Stimulated activated CD8-positive, alpha-beta memory T cell treated with anti-CD3 and anti-CD28 coated beads, Interleukin-2, amount 100 ng/mL, for 1 hour (primary cell): ENCODE measurements around the gene ZNF385D.

Source experiments
- DNase-seq, 2 donors: peaks; one replicate each; pipeline ENCODE4 v3.0.0-alpha.2; 2020; ENCODE audit warnings: low read depth in 2 of 2

The ZNF385D gene

DNA sequence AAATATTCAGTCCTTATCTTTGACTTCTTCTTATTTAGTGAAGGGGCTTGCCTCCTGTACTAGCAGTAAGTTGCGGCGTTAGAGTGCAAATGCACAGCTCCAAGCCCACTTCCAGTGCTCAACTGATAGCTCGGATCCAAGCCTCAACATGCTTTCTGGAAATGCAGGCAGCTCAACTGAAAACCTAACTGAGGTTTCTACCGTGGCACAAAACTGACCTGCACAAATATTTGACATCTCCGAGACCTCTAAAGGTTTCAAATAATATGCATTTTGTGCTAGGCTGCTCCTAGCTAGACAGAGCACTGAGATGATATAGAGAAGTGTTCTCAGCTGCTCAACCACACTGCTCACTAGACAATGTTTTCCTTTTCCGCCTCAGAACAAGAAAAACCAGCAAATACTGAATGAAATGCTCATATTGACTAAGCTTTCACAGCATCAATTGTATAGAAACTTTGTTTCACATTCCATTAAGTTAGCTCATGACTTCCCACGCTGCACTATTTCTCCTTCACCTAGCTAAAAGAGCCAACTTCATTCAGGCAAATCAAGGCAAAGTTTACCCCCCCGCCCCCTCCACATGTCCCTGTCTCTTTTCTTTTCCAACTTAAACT, 822 bp downstream of the ZNF385D start:
- DNase-seq: no peak

DNA sequence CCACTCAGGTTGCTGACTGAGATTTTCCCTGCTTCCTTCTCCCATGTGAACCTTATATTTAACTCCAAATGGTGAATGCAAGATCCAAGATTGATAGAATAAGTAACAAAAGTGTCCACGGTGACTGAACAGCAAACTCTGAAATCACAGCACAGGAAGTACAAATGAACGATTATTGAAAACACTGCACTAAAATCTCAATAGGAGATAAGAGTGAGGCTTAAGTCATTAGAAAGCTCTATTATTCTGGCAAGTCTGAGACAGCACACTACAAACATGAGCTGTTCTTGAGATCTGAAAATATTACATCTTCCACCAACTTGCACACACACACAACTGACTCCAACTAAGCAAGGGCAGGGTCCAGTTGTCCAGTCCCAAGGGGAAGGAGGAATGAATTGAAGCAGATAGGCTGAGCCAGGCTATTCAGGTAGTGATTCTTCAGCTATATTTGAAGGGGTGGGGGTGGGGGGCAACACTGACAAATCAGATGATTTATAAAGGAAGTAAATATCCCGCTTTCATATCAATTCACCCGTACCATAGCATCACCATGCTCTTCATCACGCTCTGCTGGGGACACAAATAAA, 2.9 kb downstream of the ZNF385D start:
- DNase-seq: no peak

DNA sequence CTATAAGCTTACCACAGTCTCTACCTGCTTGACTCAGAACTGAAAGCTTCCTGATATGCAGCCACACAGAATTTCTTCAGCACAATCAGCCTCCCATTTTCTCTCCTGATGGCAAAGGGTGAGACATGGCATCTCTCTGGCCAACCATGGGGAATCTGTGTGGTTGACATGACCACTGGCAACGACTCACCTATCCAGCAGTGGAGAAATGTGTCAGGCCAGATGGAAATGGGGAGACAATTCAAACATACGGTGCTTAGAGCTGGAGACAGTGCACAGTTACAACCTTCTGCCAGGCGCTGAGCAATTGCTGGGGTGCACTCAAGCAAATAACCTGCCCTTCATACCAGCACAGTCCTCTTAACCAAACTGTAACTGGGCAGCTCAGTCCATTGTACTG, 3.6 kb downstream of the ZNF385D start:
- no peak for DNase-seq

DNA sequence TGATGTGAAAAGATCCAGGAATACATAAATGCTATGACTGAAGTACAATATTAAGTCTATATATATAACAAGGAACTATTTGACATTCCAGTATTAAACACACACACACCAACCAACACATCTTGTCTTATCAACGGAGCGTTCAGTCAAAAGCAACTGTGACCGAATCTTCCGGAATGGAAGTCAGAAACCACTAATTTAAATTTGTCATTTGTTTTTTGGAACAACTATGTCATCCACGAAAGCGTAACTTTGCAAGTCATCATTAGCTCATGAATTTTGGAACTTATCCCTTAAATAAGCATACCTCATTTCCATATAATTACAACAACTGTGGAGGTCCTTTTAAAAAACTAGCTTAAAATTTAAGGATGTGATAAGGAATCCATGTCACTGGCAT, 5.0 kb downstream of the ZNF385D start:
- no peak for DNase-seq

DNA sequence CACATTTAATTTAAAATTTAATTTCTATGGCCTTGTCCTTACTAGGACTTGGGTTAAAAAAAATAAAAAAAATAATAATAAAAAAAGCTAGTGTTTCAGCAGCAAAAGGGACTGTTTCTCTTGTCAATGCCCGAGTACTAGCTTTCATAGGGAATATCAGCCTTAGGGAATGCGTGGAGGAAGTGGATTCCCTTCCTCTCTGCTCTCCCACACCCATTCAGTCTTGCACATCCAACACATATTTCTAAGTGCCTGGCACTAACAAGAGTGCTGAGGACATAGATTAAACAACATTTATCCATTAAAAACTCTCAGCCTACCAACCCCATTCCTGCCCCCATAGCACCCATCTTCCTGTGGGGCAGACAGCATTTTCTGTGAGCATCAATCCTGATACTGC, 6.2 kb downstream of the ZNF385D start:
- no peak for DNase-seq

DNA sequence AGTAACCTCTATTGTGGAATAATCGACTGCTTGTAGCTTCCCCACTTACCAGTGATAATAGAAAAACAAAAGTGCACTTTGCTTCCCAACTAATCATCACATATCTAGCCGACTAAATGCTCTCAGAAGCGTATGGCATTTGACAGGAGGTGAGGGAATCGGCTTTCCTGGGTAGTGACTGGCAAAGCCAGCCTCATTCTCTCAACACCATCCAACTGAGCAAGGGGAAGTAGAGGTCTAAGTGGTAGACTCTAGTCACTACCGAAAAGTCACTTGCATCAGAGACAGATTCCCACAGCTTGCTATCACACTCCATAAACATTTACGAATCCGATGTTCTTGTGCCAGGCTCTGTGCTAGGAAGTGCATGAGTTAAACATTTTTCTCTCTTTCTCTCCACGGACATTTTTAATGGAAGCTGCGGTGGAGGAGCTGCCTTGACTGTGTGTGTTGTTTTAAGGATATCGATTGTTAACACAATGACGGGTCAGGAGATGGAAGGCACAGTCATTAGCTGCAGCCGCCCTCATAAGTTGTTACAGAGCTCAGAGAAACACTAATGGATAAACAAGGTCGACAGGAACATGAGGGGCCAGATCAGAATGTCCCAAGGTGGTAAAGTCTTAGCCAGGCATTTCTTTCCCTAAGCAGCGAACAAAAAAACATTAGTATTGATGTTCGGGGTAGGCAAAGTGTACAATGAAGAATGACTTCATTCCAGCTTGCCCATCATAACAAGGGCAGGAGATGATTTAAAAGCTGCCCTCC, 11.9 kb downstream of the ZNF385D start:
- DNase-seq: no peak

DNA sequence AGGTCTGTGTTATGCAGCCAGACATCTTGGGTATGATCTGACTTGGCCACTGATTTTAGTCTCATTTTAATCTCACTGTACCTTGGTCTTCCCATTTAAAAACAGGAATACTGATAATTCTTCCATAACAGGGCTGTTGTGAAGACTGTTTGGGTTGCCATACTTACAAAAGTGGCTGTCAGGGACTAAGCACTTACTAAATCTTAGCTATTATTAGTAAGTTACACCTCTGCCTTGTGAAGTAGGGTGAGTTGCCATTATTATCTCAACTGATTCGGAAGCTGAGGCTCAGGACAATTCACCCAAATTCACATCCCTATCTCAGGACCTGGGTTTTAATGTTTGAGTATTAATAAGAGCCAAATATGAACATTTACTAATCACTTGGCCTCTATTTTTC, 12.7 kb downstream of the ZNF385D start:
- no peak for DNase-seq

DNA sequence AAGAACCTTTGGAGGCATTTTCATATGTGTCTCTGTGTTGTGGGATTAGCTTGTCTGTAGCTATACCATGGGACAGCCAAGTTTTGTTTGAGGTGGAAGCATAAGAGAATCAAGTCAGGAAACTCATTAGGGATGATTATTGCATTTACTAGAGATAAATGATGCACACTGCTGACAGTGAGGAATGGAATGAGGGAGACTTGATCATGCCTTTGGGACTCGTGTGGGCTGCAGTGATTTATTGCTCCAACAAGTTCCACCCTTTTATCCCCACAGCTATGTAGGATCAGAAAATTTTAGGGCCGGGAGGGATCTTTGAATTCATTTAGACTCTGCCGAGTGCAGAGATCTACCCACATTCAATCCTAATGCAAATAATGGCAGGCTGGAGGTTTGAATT, 16.3 kb downstream of the ZNF385D start:
- DNase-seq: no peak

DNA sequence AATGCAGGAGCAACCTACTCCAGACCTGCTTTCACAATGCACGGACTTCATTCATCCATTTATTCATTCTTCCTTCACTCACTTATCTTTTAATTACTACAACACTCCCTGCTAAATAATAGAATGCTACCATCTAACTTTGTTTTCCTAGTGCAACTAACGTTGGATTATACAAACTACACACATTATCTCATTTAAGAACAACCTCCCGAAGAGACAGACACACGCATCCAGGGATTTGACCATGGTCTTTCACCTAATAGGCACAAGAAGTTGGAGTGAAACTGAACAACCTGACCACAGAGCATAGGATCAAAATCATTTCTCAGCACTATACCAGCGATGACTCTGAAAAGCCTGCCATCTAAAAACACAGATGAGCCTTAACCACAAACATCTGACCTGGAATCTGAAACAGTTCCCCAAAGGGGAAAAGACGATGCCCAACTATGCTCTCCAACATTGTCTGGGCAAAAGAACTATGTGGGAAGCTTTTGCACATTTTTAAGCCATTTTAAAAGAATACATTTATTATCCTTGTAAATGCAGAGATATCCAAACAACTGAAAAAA, 21.0 kb downstream of the ZNF385D start:
- DNase-seq: no peak

DNA sequence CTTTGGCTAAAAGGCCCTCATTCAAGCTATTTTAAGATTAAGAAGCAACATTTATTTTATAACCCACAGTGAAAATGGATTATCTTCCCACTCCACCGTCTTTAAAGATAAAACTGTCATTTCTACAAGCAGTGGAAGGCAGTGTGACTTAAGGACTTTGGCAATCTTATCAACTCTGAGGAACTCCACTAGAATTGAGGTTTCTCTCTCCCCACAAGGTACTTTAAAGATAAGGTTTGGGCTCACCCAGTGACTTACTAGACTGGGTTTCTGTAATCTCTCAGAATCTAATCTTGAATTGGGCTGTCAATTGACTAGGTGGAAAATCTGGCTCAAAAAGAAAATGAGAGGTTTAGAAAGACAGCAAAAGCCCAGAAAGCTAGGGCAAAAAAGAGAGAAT, 21.7 kb downstream of the ZNF385D start:
- no peak for DNase-seq

DNA sequence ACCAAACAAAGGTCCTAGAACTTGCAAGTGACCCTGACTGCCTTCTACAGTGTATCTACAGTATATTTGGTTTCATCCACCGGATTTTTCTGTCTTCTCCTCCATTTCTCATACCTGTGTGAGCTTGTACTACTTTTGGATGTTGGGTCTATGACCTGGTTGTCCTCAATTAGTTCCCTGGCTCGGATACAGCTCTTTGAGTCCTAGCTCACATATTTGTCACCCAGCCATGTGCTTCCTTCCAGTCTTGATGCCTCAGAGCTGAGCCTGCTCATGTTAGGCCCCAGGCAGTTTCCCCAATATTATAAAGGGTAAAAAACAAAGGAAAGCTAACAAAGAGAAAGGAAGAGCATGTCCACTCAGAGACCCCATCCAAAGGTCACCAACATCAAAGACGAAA, 28.2 kb downstream of the ZNF385D start:
- DNase-seq: no peak

DNA sequence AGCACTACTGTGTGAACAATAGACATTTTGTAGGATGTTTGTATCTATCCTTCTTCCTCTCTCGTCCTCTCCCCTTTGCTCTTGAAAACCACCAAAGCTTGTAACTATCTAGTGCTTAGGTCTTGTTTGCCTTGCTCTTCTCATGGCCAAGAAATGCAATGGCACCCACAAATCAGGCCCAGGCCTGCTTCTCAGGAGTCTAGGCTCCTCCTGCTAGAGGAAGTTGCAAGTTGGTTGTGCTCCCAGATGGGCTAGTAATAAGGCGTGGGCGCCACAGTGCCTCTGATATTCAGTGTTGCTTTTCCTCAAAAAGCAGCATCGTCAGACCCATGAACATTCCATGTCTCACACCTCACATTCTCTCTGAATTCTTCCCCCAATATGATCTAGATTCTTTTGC, 28.7 kb downstream of the ZNF385D start:
- DNase-seq: no peak

DNA sequence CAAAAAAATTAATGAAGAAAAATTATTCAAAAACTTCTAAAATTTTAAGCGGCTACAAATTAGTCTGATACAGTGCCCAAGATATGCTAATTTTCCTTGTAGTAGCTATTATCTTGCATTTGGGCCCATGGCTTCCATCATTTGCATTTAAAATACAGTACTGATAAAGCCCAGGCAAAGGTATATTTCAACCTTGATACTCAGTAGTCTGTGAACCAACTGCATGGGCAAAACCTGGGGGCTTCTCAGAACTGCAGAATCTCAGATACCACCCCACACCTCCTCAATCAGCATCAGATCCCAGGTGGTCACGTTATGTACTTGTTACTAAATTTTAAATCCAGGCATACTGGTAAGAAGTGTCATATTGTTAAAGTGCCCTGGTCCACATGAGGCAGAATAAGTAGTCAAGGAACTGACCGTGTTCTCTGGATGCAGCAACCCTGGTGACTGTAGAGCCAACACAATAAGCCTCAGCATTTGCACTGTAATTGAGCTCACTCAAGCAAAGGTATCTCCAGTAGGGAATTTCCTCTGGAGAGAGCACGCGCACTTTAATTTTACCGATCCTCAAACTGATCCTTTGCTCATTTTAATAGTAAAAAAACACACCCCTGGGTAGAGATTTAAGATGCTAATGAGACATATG, 31.9 kb downstream of the ZNF385D start:
- DNase-seq: no peak

DNA sequence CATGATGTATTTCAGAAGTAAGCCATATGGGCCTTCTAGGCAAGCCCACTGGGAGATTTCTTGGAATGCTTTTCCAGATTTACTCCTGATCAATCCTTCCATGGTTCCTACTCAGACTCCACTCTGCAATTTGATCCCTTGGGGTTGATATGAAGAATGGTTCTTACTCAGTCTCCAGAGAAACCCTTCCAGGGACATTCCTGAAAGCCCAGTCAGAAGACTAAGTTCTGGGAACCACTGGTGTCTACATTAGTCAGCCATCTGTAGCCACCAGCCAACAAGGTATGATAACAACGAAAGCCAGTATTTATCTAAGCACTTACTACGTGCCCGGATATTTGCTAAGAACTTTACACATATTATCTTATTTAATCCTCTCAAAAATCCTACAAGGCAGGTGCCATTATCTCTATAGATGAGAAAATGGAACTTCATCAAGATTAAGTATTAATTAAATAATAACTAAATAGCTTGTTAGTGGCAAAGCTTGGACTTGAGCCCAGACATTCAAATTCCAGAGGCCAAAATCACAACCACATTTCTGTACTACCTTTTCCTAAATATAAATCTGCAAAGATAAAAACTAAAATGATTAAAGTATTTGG, 32.7 kb downstream of the ZNF385D start:
- no peak for DNase-seq

DNA sequence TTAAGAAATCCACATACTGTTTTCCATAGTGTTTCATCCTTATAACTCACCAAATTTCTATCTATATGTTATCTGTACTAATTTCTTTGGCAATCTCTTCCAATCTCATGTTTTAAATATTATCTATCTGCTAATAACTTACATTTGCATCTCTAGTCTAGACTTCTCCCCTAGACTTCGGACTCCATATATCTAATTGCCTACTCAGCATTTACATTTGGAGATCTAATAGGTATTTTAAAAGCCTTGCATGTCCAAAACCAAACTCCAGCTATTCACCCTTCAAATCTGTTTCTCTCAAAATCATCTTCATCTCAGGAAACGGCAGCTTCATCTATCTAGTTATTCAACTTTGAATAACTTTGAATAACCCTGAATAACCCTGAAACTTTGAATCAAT, 35.3 kb downstream of the ZNF385D start:
- DNase-seq: no peak

DNA sequence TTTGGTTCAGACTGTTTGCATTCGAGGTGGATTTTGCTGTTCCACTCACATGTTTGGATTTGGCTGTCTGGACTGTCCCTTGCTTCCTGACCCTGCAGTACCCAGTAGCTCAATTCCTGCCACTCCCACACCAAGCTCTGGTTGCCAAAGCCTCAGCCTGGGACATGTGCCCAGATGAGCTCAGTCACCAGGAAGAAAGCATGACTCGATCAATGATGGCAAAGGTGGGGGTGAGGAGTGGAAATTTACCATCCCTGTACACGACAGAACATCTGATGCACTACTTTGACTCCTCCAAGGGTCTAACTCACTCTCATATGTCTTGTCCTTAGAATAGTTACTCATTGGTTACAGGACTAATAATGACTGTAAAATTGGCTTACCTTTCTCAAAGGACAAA, 45.2 kb downstream of the ZNF385D start:
- no peak for DNase-seq

DNA sequence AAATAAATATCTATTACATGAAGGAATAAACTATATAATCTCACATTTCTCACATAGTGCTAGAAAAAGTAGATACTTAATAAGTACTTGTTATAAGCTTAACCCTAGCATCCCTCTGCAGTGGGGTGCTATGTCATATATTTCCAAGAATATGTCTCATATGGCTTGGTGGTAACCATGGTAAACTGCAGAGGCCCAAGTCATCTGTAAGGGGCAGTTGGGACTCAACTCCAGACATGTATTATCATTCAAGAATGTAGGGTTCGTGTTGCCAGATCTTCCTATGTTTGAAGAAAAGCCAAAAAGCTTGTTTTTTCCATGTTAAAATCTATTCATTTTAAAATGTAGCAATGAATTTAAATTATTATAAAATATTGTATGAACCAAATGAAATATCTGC, 46.2 kb downstream of the ZNF385D start:
- no peak for DNase-seq

DNA sequence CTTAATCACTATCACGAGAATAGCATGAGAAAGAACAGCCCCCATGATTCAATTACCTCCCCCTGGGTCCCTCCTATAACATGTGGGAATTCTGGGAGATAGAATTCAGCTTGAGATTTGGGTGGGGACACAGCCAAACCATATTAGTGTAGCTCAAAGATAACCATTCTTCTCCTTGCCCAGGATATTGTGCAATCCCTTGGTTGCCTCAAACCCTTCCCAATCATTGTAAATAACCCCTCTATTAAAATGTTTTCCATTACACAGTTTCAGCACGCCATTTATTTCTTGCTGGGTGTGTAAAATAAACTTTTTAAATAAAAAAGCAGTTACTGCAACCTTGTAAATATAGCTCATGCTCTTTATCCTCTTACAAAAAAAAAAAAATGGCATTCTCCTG, 47.7 kb downstream of the ZNF385D start:
- DNase-seq: no peak

DNA sequence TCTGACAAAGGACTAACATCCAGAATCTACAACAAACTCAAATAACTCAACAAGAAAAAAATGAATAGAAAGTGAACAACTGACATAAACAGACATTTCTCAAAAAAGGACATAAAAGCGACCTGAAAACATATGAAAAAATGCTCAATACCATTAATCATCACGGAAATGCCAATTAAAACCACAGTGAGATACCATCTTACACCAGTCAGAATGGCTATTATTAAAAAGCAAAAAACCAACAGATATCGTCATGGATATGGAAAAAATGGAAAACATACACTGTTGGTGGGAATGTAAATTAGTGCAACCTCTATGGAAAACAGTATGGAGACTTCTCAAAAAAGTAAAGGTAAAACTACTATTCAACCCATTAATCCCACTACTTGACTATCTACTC, 53.3 kb downstream of the ZNF385D start:
- DNase-seq: no peak

DNA sequence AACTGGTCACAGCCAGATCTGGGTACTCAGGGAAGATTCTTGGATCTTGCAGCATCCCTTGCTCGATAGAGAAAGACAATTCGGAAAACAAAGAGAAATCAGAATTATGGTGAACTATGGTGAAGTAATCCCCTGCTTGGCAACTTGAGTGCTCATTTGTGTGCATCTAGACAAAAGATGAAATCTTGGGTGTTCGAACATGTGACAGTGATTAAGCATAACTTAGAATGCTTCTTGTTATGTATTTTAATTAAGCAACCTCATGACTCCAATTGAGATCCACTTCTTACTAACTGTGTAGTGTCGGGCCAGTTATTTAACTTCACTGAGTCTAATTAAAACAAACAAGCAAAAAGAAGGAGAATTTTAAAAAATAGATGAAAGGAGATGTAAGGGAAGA, 56.5 kb downstream of the ZNF385D start:
- no peak for DNase-seq

DNA sequence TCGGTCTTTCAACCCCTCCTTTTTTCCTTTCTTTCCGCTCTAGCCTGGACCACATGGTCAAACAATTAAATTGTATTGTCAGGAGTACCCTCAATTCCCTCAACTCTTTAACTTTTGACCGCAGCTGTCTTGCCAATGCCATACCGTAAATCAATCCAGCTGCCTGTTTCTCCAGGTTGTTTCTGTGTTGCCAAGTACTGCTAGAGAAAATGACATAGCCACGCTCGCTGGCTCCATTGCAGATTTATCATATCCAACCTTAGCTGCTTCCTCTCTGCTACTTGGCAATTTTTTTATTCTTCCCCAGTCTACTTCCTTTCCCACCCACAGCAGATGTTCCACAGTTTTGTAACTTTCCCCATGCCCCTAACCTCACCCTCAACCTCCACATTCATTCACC, 60.0 kb downstream of the ZNF385D start:
- no peak for DNase-seq

DNA sequence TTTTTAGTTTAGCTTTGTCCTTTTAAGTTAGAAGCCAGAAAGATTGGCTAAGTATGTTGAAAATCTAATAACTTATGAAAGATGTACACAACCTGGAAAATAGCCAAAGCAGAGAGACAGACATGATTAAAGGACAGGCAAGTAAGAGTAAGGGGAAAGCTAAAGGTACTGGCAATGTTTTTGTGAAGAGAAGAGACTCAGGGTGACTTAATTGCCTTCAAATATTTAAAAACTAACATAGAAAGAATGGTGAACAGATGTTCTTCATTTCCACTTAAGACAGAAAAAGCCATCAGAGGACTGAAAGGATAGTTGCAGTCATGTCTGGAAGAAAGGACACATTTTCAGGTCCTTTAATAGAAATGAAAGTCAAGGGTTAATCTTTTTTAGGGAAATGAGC, 68.8 kb downstream of the ZNF385D start:
- DNase-seq: no peak
